GM19372 (cell line): ENCODE data around the gene NFU1.

Source experiments
- ATAC-seq: cut with Tn5 transposase; IDR thresholded peaks from one replicate; pipeline ENCODE4 v1.9.1; 2021; ENCODE audit warnings: mild to moderate bottlenecking, low read depth, moderate library complexity; ENCODE audit not compliant: unreplicated experiment

Gene NFU1

GRCh38 chr2:69353360-69353759 lies 83.9 kb downstream of the NFU1 start:
- no peak for ATAC-seq

GRCh38 chr2:69348781-69349180 lies 88.5 kb downstream of the NFU1 start:
- no peak for ATAC-seq
